Upper lobe of left lung (tissue), 4 donors: ENCODE measurements around the gene CEP170B.

Experiments used
- EP300 ChIP-seq, 4 donors: sonication (generic); formaldehyde crosslinking; IDR thresholded peaks; one replicate each; pipeline ENCODE4 v1.5.1; 2017; ENCODE audit warnings: antibody characterized with exemption in 4 of 4, control low read depth in 2 of 4
- POLR2A ChIP-seq, 4 donors: fragments of 450-650 bp; IDR thresholded peaks; one replicate each; pipeline ENCODE4 v1.5.1; 2016 to 2017; ENCODE audit warnings: antibody characterized with exemption in 4 of 4, mild to moderate bottlenecking in 2 of 4
- POLR2AphosphoS5 ChIP-seq, 2 donors: sonication (generic); formaldehyde crosslinking; IDR thresholded peaks; one replicate each; pipeline ENCODE4 v1.5.1; 2017; ENCODE audit warnings: antibody characterized with exemption in 2 of 2
- TF ChIP-seq, protein P1 (sequence below), 6 experiments: fragments of 450-650 bp in 4 of 6; fragments of 200-600 bp in 2 of 6; sonication (generic) in 2 of 6; IDR thresholded peaks; one replicate each; pipeline ENCODE4 v1.5.1; 2016 to 2019; ENCODE audit warnings: antibody characterized with exemption in 6 of 6

DNA sequence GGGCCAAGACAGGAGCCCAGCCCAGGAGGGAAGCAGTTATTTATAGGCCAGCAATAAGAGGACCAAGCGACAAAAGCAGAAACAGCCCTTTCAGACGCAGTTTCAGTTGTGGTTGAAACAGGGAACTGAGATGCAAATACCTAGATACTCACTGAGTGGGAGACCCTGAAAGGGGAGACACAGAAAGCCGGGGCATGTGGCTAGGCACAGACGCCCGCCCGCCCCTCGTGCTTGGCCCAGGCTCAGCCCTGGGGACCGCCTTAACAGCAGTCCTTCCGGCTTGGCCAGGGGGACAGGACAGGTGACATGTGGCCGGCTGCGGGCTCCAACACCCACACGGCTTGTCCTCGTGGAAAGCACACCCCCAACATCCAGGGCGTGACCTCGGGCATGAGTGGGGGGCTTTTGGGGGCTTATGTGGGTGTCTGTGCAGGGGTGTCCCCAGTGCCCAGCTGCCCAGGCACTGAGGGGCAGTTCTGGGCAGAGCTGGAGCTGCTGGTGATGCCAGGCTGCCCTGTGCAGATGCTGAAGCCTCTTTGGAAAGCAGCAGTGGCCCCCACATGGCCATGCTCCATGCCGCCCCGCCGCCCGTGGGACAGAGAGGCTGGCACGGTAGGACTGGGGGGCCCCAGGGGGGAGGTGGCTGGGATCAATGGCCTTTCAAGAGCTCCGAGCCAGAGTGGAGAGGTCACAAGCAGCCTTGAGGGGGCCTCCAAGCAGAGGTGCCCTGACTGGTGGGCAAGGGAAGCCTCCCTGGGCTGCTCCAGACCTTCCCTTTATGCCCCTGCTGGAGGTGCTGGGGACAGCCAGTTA is 61.8 kb downstream of the CEP170B start:
- no peak for TF ChIP-seq POLR2AphosphoS5 (IDR thresholded peaks at IDR 0.05)
- TF ChIP-seq, protein P1, sequence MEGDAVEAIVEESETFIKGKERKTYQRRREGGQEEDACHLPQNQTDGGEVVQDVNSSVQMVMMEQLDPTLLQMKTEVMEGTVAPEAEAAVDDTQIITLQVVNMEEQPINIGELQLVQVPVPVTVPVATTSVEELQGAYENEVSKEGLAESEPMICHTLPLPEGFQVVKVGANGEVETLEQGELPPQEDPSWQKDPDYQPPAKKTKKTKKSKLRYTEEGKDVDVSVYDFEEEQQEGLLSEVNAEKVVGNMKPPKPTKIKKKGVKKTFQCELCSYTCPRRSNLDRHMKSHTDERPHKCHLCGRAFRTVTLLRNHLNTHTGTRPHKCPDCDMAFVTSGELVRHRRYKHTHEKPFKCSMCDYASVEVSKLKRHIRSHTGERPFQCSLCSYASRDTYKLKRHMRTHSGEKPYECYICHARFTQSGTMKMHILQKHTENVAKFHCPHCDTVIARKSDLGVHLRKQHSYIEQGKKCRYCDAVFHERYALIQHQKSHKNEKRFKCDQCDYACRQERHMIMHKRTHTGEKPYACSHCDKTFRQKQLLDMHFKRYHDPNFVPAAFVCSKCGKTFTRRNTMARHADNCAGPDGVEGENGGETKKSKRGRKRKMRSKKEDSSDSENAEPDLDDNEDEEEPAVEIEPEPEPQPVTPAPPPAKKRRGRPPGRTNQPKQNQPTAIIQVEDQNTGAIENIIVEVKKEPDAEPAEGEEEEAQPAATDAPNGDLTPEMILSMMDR (IDR thresholded peaks at IDR 0.05): no peak
- TF ChIP-seq POLR2A (IDR thresholded peaks at IDR 0.05): no peak
- no peak for TF ChIP-seq EP300 (IDR thresholded peaks at IDR 0.05)
